Keratinocyte (primary cell): Measurements from ENCODE around the gene TRAF3IP3.

Experiments
- CTCF ChIP-seq, 3 experiments: IDR thresholded peaks in 1 of 3; conservative IDR thresholded peaks in 1 of 3; optimal IDR thresholded peaks in 1 of 3; 2 replicates in 2 of 3; 3 replicates in 1 of 3; pipeline versions ENCODE3 to v1.5.1; 2011; ENCODE audit warnings: low read length in 3 of 3, mild to moderate bottlenecking in 3 of 3, moderate library complexity in 2 of 3, control low read depth in 1 of 3, inconsistent platforms in 1 of 3; ENCODE audit not compliant: insufficient read depth in 2 of 3; ENCODE audit errors: extremely low read depth in 1 of 3
- EZH2 ChIP-seq: IDR thresholded peaks from one replicate; pipeline ENCODE4 v1.6.1; 2012; ENCODE audit warnings: inconsistent platforms, mild to moderate bottlenecking, low read length, moderate library complexity

- TF ChIP-seq CTCF (optimal IDR thresholded peaks at IDR 0.05 in 1 of 3, IDR thresholded peaks at IDR 0.05 in 1 of 3, conservative IDR thresholded peaks at IDR 0.05 in 1 of 3; ENCODE audit: extremely low read depth in 1 of 3, insufficient read depth in 2 of 3, low read length in 3 of 3) (no peak), EZH2 (no peak)
Measured at GRCh38 chr1:209817691-209818090, 61.8 kb downstream of the TRAF3IP3 start.
